ENCODE data around the gene NSUN3.
"Not testable (repeated sequence)": the region's sequence is repeated elsewhere in the genome, so short reads cannot be mapped to it uniquely, and the experiment has no call there.

The NSUN3 gene

GRCh38 chr3:94069194-94069813 lies 6.4 kb downstream of the NSUN3 start:
- peak; percentile 42 for DNase-seq (ENCODE audit: low spot score)

GRCh38 chr3:94070341-94070911 lies 7.6 kb downstream of the NSUN3 start:
- DNase-seq (ENCODE audit: low spot score): no peak

- no peak for DNase-seq (ENCODE audit: low spot score)
Observed at GRCh38 chr3:94071713-94072284, 8.9 kb downstream of the NSUN3 start.

GRCh38 chr3:94076055-94076454 lies 13.2 kb downstream of the NSUN3 start:
- no peak for DNase-seq (ENCODE audit: low spot score)

- not testable (repeated sequence) for DNase-seq (ENCODE audit: low spot score)
Observed at GRCh38 chr3:94080552-94080951, 17.7 kb downstream of the NSUN3 start.

- no peak for DNase-seq (ENCODE audit: low spot score)
Observed at GRCh38 chr3:94081884-94082283, 19.0 kb downstream of the NSUN3 start.

- DNase-seq (ENCODE audit: low spot score): no peak
Observed at GRCh38 chr3:94082391-94082937, 19.6 kb downstream of the NSUN3 start.

GRCh38 chr3:94083261-94083660 lies 20.4 kb downstream of the NSUN3 start:
- no peak for DNase-seq (ENCODE audit: low spot score)

GRCh38 chr3:94089126-94089525 lies 26.3 kb downstream of the NSUN3 start:
- DNase-seq (ENCODE audit: low spot score): no peak

- DNase-seq (ENCODE audit: low spot score): no peak
Observed at GRCh38 chr3:94092086-94092485, 29.2 kb downstream of the NSUN3 start.

- no peak for DNase-seq (ENCODE audit: low spot score)
Observed at GRCh38 chr3:94093151-94093550, 30.3 kb downstream of the NSUN3 start.

GRCh38 chr3:94095111-94095510 lies 32.2 kb downstream of the NSUN3 start:
- no peak for DNase-seq (ENCODE audit: low spot score)

GRCh38 chr3:94098452-94098851 lies 35.6 kb downstream of the NSUN3 start:
- no peak for DNase-seq (ENCODE audit: low spot score)

- no peak for DNase-seq (ENCODE audit: low spot score)
Observed at GRCh38 chr3:94099311-94099710, 36.5 kb downstream of the NSUN3 start.

GRCh38 chr3:94101860-94102259 lies 39.0 kb downstream of the NSUN3 start:
- peak; percentile 22 for DNase-seq (ENCODE audit: low spot score)

- DNase-seq (ENCODE audit: low spot score): no peak
Observed at GRCh38 chr3:94106268-94106667, 43.4 kb downstream of the NSUN3 start.

GRCh38 chr3:94110232-94110631 lies 47.4 kb downstream of the NSUN3 start:
- not testable (repeated sequence) for DNase-seq (ENCODE audit: low spot score)

GRCh38 chr3:94110854-94111253 lies 48.0 kb downstream of the NSUN3 start:
- DNase-seq (ENCODE audit: low spot score): no peak

- DNase-seq (ENCODE audit: low spot score): no peak
Observed at GRCh38 chr3:94114666-94115065, 51.8 kb downstream of the NSUN3 start.

- peak; percentile 34 for DNase-seq (ENCODE audit: low spot score)
Observed at GRCh38 chr3:94115482-94115881, 52.6 kb downstream of the NSUN3 start.

- no peak for DNase-seq (ENCODE audit: low spot score)
Observed at GRCh38 chr3:94117729-94118128, 54.9 kb downstream of the NSUN3 start.

GRCh38 chr3:94118390-94118789 lies 55.5 kb downstream of the NSUN3 start:
- no peak for DNase-seq (ENCODE audit: low spot score)

GRCh38 chr3:94121161-94121560 lies 58.3 kb downstream of the NSUN3 start:
- DNase-seq (ENCODE audit: low spot score): no peak

GRCh38 chr3:94127115-94127514 lies 64.3 kb downstream of the NSUN3 start:
- DNase-seq (ENCODE audit: low spot score): no peak
